NCI-H2107 treated with DMSO at 0.1 percent for 48 hours (cell line): ENCODE measurements around the gene COPS7A.
"Not testable (repeated sequence)": the region's sequence is repeated elsewhere in the genome, so short reads cannot be mapped to it uniquely, and the experiment has no call there.

Experiments used
- DNase-seq: peaks from one replicate; lab custom pipeline; 2025; ENCODE audit not compliant: unreplicated experiment; lab: John Stamatoyannopoulos, UW

COPS7A gene

DNA sequence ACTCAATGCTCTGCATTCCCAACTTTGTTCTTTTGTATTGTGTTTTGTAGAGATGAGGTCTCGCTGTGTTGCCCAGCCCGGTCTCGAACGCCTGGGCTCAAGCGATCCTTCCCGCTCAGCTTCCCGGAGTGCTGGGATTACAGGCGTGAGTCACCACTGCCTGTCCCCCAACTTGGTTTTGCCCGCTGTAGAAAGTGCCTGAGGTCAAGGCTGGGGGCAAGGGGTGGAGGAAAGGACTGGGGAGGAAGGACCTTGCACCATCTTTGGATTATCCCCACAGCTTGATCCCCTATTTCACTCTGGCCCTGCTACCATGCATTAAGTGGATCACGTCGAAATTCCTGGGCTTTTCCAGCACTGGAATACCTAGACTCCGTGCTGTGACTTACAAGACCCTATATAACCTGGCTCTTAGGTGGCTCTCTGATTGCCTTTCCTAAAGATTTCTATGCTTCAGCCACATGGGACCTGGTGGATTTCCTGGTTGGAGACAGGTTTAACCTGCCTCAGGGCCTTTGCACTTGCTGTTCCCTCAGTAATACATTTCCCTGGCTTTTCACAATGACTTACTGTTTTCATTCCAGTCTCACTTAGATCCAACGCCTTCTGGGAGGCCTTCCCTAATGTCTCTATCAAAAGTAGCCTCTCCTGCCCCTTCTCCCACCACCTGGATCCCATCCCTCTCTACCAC lies 22.6 kb upstream of the COPS7A start:
- DNase-seq = no peak

DNA sequence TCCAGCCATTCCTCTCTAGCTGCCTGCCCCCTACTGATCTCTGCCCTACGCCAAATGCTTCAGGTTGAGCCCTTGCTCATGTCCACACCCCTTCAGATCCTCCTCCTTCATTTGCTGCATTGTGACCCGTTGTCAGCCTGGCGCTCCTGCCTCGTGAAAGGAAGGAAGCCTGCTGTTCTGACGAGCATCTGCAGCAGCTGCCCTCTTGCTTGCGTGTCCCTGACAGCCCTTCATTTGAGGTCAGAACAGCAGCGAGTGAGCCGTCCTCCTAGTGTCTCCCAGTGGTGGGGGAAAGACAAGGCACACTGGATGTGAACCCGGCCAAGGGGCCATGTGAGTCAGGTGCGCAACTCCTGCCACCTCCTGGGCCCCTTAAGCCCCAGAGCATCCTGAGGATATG lies 20.2 kb upstream of the COPS7A start:
- DNase-seq = no peak

DNA sequence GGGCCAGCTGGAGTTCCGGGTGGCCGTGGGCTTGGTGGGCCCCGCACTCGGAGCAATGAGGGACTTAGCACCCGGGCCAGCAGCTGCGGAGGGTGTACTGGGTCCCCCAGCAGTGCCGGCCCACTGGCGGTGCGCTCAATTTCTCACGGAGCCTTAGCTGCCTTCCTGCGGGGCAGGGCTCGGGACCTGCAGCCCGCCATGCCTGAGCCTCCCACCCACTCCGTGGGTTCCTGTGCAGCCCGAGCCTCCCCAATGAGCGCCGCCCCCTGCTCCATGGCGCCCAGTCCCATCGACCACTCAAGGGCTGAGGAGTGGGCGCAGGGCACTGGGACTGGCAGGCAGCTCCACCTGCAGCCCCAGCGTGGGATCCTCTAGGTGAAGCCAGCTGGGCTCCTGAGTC lies 15.5 kb upstream of the COPS7A start:
- DNase-seq = not testable (repeated sequence)

DNA sequence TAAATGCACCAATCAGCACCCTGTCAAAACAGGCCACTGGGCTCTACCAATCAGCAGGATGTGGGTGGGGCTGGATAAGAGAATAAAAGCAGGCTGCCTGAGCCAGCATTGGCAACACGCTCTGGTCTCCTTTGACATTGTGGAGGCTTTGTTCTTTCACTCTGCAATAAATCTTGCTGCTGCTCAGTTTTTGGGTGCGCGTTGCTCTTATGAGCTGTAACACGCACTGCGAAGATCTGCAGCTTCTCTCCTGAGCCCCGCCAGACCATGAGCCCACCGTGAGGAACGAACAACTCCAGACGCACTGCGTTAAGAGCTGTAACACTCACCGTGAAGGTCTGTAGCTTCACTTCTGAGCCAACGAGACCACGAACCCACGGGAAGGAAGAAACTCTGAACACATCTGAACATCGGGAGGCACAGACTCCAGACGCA lies 14.9 kb upstream of the COPS7A start:
- no peak for DNase-seq

DNA sequence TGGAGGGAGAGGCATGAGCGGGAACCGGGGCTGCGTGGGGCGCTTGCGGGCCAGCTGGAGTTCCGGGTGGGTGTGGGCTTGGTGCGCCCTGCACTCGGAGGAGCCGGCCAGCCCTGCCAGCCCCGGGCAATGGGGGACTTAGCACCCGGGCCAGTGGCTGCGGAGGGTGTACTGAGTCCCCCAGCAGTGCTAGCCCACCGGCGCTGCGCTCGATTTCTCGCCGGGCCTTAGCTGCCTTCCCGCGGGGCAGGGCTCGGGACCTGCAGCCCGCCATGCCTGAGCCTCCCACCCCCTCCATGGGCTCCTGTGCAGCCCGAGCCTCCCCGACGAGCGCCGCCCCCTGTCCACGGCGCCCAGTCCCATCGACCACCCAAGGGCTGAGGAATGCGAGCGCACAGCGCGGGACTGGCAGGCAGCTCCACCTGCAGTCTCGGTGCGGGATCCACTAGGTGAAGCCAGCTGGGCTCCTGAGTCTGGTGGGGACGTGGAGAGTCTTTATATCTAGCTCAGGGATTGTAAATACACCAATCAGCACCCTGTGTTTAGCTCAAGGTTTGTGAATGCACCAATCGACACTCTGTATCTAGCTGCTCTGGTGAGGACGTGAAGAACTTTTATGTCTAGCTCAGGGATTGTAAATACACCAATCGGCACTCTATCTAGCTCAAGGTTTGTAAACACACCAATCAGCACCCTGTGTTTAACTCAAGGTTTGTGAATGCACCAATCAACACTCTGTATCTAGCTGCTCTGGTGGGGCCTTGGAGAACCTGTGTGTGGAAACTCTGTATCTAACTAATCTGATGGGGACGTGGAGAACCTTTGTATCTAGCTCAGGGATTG lies 7.6 kb upstream of the COPS7A start:
- DNase-seq = not testable (repeated sequence)

DNA sequence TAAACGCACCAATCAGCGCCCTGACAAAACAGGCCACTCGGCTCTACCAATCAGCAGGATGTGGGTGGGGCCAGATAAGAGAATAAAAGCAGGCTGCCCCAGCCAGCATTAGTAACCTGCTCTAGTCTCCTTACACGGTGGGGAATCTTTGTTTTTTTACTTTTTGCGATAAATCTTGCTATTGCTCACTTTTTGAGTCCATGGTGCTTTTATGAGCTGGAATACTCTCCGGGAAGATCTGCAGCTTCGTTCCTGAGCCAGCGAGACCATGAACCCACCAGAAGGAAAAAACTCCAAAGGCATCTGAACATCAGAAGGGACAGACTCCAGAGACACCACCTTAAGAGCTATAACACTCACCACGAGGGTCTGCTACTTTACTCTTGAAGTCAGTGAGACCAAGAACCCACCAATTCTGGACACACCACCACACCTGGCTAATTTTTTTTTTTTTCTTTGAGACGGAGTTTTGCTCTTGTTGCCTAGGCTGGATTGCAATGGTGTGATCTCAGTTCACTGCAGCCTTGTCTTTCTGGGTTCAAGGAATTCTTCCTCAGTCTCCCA lies 6.9 kb upstream of the COPS7A start:
- DNase-seq = no peak

DNA sequence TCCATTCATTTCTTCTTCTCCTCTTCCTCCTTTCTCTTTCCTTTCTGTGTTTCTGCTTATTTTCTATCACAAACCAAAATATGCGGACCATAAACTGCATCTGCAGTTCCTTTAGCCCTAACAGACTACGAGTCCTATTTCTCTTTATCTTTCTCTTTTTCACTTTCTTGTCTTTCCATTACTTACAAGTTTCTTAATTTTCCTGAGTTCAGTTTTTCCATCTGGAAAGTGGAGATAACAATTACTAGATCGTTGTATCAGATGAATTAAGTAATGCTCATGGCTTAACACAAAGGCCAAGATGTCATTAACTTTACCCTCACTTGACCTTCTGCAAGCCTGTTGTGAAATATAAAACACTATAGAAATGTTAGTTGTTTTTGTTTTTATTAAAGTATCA lies 983 bp upstream of the COPS7A start:
- DNase-seq = no peak

DNA sequence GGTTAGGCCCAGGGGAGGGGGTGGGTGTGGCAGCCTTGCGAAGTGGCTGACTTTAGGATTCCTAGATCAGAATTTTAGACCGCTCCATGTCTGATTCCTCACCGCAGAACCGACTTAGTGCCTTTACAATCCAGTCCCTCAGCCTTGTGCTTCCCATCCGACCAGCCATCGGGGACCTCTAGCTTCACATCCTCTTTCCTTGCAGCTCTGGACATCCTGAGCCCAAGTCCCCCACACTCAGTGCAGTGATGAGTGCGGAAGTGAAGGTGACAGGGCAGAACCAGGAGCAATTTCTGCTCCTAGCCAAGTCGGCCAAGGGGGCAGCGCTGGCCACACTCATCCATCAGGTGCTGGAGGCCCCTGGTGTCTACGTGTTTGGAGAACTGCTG lies 557 bp downstream of the COPS7A start:
- DNase-seq = peak; percentile 40

DNA sequence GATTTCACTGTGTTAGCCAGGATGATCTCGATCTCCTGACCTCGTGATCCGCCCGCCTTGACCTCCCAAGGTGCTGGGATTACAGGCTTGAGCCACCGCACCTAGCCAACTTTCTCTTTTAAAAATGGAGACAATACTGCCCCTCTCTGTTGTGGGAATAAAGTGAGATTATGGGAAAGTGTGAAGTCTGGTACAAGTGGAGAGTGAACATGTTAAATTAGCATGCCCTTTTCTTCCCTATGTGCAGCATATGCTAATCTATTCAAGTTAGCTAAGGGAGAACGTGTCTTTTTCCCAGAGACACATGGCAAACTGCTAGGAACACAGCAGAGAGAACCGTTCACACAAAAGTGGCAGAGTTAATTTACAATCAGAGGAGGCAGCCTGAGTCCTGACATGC lies 1.5 kb downstream of the COPS7A start:
- DNase-seq = no peak

DNA sequence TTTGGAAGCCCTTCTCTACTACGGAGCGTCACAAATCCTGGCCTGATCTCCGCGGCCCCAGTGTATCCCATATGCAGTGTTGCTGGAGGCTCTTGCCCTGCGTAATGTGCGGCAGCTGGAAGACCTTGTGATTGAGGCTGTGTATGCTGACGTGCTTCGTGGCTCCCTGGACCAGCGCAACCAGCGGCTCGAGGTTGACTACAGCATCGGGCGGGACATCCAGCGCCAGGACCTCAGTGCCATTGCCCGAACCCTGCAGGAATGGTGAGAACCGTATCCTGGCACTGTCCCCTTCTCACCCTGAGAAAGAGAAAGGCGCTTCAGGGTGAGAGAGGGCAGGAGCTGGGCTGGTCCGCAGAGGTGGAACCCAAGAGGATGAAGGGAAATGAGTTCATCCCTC lies 5.3 kb downstream of the COPS7A start:
- DNase-seq = no peak

DNA sequence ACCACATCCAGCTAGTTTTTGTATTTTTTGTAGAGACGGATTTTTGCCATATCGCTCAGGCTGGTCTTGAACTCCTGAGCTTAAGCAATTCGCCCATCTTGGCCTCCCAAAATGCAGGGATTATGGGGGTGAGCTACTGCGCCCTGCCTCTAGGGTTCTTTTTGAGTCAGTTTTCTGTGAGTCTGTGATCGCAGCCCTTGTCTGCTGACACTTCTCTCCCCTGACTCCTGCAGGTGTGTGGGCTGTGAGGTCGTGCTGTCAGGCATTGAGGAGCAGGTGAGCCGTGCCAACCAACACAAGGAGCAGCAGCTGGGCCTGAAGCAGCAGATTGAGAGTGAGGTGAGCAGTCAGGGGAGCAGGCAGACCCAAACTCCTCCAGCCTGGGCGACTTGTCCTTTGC lies 6.3 kb downstream of the COPS7A start:
- DNase-seq = no peak

DNA sequence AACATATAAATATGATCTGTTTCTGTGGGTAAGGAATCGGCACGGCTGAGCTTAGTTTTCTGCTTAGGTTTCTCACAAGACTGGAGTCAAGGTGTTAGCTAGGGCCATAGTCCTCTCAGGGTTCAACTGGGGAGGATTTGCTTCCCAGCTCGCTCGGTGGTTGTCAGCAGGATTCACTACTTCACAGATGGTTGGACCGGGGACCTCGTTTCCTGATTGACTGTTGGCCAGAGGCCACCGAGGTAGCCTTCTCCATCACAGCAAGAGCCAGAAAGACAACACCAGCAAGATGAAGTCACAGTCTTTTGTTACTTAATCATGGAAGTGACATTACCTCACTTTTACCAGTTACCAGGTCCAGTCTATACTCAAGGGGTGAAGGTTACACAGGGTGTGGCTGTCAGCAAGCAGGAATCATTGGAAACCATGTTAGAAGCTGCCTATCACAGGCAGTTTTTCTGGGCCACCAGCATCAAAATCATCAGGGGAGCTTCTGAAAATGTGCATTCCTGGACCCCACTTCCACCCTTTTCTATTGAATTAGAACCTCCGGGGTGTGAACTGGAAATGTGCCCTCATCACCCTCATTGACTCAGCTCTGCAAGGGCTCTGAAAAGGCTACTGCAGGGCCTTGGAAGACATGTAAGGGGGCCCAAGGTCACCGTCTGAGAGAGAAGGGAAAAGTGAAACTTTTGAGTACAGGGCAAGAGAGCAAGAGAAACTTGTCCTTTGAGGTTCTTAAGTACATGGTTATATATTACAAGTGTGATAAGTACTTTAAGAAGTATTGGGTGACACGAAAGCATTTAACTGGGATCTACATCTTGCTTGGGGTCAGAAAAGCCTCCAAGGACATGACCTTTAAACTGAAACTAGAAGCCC lies 10.9 kb downstream of the COPS7A start:
- DNase-seq = no peak

DNA sequence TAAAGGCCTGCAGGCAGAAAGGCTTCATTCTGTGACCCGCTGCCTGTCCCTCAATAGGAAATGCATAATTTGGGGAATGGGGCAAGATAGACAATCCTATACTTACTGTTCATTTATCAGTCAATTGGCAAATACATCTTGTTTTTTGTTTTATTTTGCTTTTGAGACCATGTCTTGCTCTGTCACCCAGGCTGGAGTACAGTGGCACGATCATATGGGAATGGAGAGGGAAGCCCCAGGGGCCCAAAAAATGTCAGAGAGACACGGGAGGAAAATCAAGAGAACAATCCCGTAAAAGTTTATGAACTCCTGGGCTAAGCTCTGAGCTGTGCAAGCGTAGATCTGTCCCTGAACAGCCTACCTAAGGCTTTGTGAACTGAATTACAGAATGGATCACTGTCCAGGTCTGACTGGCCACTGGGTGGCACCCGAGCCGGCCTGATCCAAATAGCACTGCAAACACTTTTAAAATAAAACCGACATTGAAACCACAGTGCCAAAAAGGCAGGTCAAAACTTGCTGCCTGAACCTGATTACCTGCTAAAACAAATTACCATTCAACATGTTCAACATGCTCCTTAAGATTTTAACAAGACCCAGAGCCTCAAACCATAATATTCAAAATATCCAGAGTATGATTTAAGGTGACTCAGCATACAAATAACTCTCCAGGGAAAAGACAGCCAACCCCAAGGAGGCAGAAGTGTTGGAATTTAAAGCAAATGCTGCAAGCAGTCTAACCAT lies 11.8 kb downstream of the COPS7A start:
- peak; percentile 49 for DNase-seq

DNA sequence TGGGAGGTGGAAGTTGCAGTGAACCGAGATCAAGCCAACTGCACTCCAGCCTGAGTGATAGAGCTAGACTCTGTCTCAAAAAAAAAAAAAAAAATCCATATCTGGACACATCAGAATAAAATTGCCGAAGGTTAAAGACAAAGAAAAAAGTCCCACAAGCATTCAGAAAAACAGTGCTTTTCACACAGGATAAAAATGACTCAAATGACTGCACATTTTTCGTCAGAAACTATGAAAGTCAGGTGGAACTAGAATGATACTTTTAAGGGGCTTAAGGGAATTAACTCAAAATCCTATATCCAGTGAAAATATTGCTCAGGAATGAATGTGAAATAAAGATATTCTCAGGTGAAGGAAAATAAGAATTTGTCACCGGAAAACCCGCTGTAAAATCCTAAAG lies 12.9 kb downstream of the COPS7A start:
- no peak for DNase-seq

DNA sequence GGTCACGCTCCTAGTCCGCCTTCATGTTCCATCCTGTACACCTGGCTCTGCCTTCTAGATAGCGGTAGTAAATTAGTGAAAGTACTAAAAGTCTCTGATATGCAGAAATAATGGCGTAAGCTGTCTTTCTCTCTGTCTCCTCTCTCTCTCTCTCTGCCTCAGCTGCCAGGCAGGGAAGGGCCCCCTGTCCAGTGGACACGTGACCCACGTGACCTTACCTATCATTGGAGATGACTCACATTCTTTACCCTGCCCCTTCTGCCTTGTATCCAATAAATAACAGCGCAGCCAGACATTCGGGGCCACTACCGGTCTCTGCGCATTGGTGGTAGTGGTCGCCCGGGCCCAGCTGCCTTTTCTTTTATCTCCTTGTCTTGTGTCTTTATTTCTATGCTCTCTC lies 18.2 kb downstream of the COPS7A start:
- DNase-seq = not testable (repeated sequence)

DNA sequence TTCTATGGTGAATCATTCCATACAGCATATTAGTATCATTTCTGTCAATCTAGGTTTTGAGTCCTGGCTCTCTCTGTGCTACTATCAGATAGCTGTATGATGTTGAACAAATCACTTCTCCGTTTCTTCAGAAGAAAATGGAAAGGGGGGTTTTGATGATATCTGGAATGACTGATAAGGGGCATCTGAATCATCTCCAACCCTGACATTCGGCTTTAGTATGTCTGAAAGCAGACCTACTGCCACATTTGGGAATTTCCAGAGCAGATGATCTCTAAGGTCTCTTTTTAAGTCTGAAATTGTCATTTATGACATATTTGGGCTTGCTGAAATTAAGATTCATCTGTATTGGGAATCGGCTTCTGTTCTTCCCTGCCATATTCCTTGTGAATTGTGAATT lies 19.0 kb downstream of the COPS7A start:
- DNase-seq = no peak

DNA sequence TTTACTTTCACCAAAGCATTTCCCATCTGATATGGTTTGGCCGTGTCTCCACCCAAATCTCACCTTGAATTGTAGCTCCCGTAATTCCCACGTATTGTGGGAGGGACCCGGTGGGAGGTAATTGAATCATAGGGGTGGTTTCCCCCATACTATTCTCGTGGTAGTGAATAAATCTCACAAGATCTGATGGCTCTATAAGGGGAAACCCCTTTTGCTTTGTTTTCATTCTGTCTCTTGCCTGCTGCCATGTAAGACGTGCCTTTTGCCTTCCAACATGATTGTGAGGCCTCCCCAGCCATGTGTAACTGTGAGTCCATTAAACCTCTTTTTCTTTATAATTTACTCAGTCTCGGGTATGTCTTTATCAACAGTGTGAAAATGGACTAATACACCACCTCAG lies 19.5 kb downstream of the COPS7A start:
- DNase-seq = not testable (repeated sequence)

DNA sequence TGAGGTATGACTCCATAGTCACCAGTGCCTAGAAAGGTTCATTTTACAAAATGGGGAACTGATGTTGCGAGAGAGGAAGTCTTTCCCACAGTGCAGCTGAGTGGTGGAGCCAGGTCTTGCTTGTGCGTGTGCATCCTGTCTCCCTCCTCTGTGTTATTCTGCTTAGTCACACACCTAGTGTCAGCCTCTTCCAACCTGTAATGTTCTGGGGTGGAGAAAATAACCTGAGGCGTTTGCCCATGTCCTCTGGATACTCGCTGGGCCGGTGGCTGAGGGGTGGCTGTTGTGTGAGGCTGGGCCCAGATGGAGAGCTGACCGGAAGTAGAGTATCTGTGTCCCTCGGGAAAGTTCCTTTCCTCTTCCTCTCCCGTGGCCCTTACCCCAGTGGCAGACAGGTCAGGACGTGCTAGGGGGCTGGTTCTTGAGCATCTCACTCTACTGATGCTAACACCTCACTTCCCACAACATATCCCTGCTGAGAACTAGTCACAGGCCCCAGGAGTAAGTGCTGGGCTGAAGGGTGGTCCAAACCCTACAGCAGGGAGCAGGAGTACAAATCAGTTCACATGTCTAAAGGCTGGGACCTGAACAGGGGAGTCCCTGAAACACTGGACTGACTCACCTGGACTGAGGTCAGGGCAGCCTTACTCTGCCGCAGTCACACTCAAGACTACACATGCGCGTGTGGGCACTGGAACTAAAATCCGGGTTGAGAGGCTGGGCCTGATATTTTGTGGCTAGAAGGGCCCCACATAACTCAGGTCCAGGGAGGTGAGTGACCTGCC lies 22.1 kb downstream of the COPS7A start:
- DNase-seq = no peak

DNA sequence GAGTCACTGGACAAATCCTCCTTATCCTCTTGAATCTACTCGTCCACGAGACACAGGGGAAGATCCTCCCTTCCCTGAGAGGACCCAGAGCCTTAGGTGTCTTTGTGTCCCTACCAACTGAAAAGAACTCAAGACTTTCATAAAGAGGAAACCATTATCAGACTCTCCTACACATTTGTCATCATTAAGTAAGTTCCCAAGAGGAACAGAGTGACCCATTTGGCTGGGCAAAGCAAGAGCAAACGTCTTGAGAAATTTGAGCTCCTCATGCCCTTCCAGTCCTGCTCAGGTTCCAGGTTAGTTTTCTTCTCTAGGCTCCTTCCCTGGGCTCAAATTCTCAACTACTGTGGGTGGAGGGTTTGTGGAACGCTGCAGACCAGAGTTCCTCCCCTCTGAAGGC lies 23.4 kb downstream of the COPS7A start:
- DNase-seq = no peak

DNA sequence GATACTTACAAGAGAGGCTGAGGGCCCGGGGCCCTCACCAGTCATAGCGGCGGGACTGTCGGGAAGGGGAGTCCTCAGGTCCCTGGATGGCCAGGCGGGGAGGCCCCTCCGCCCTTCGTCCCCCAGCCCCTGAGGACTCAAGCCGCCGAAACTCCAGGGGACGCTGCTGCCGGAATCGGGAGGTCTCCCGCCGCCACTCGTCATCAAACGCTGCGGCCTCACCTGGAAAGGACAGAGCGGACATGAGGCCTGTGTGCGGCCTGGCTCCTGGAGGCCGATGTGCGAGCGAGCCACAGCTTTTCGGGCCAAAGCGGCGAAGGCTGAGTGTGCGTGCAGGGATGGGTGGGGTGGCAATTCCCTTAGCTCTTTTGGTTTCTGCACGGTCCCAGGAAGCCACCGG lies 24.9 kb downstream of the COPS7A start:
- DNase-seq = no peak
